ENCODE results near the gene CNTN5. TPM values are rescaled to one million over a fixed set of nuclear protein-coding genes. Genes with fewer than 3 reads are reported as not detected.

CNTN5 gene
- total RNA-seq, 1 experiment from 2014 or later = not detected

DNA sequence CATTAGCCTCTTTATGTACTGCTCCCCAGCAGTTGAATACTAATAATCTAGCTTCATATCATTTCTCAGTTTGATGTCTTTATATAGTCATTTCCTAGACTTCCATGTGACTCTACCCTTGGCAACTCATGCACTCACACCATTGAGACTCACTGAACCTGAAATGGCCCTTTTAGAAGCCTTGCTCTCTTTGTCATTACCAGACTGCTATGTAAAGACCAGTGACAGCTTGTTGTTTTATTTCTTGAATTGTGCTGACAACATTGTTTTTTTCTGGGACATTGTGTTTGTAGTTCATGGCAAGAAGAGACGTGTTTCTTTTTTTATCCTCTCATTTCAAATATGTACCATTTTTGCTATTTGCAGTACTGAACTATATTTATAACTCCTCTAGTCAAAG, 256.5 kb downstream of the CNTN5 start:
- Histone ChIP-seq H2BK120ac (ENCODE audit: low read depth, low read length, poor library complexity, severe bottlenecking) (no peak overlapping the region), H2AFZ (ENCODE audit: low read length) (no peak overlapping the region), H4K5ac (ENCODE audit: insufficient read length, low read depth, low read length) (no peak overlapping the region), H3K23me2 (ENCODE audit: insufficient read length, low read depth, low read length, poor library complexity, severe bottlenecking) (no peaks in the 10 kb centered on the region), H3K18ac (ENCODE audit: insufficient read length, low read depth, low read length) (no peak overlapping the region), H4K8ac (replicated peaks; ENCODE audit: insufficient read length, low read depth, low read length) (no peak overlapping the region), H3K23ac (ENCODE audit: insufficient read length, low read depth, low read length) (no peak overlapping the region), H3K9me3 (ENCODE audit: control insufficient read depth, low read depth, low read length) (no peaks in the 10 kb centered on the region), H3K4me1 (ENCODE audit: insufficient read depth, low read length) (no peaks in the 10 kb centered on the region), H2BK20ac (ENCODE audit: low read depth, low read length, poor library complexity, severe bottlenecking) (no peak overlapping the region), H3K4ac (ENCODE audit: low read depth, low read length) (no peak overlapping the region), H3K27ac (ENCODE audit: insufficient read length, low read depth, low read length) (no peak overlapping the region), H2BK15ac (ENCODE audit: low read depth, low read length) (no peak overlapping the region), H3K56ac (ENCODE audit: insufficient read length, low read depth, low read length) (no peak overlapping the region), H3K79me2 (ENCODE audit: insufficient read depth, low read length) (no peaks in the 10 kb centered on the region), H3K14ac (ENCODE audit: insufficient read depth, low read length) (no peak overlapping the region), H2AK5ac (ENCODE audit: insufficient read length, low read length) (no peak overlapping the region), H3K27me3 (ENCODE audit: insufficient read depth, low read length) (no peaks in the 10 kb centered on the region), H2BK12ac (ENCODE audit: insufficient read length, low read depth, low read length) (no peak overlapping the region), H2BK5ac (ENCODE audit: insufficient read length, low read length) (no peak overlapping the region), H3K79me1 (ENCODE audit: insufficient read depth, low read depth, low read length, poor library complexity, severe bottlenecking) (no peaks in the 10 kb centered on the region), H3K4me2 (ENCODE audit: insufficient read depth, insufficient read length, low read length) (no peak overlapping the region), H3T11ph (ENCODE audit: low read length) (no peak overlapping the region), H4K20me1 (ENCODE audit: control insufficient read depth, insufficient read depth, insufficient read length) (no peaks in the 10 kb centered on the region), H3K9ac (ENCODE audit: extremely low read depth, insufficient read length, low read length) (no peak overlapping the region), H4K91ac (ENCODE audit: insufficient read length, low read depth, low read length) (no peak overlapping the region)
- no peak overlapping the region for H3K27ac Mint-ChIP-seq
- no peaks in the 10 kb centered on the region for H3K9me3 Mint-ChIP-seq
- peaks cover 0 to 2% of the 10 kb centered on the region in 2 experiments; a peak in 1 of 4 replicates for H3K4me1 Mint-ChIP-seq
- no peak for DNase-seq
- TF ChIP-seq, protein P1, sequence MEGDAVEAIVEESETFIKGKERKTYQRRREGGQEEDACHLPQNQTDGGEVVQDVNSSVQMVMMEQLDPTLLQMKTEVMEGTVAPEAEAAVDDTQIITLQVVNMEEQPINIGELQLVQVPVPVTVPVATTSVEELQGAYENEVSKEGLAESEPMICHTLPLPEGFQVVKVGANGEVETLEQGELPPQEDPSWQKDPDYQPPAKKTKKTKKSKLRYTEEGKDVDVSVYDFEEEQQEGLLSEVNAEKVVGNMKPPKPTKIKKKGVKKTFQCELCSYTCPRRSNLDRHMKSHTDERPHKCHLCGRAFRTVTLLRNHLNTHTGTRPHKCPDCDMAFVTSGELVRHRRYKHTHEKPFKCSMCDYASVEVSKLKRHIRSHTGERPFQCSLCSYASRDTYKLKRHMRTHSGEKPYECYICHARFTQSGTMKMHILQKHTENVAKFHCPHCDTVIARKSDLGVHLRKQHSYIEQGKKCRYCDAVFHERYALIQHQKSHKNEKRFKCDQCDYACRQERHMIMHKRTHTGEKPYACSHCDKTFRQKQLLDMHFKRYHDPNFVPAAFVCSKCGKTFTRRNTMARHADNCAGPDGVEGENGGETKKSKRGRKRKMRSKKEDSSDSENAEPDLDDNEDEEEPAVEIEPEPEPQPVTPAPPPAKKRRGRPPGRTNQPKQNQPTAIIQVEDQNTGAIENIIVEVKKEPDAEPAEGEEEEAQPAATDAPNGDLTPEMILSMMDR (conservative IDR thresholded peaks at IDR 0.05) = no peak
- WGBS (ENCODE audit: extremely low coverage, insufficient read length, low lambda C conversion rate) = no CpG with 5 or more reads among the region's 1 CpG
- H3K27me3 Mint-ChIP-seq (ENCODE audit: low read depth) = no peaks in the 10 kb centered on the region
- no peak overlapping the region for H3K4me3 Mint-ChIP-seq
- H3K36me3 Mint-ChIP-seq (ENCODE audit: insufficient read depth in 1 of 3, low read depth in 3 of 3) = no peaks in the 10 kb centered on the region
